Measurements from ENCODE around the gene SH3PXD2A. TPM values are rescaled to one million over a fixed set of nuclear protein-coding genes. Genes with fewer than 3 reads are reported as not detected.
A peak's percentile ranks its signal among the peaks of the same experiment; 100 is the strongest.
"Not testable (repeated sequence)": the region's sequence is repeated elsewhere in the genome, so short reads cannot be mapped to it uniquely, and the experiment has no call there.

The SH3PXD2A gene
- total RNA-seq, 4 donors from 2014 or later: 55.7 to 71.8 (median 66.8) TPM

DNA sequence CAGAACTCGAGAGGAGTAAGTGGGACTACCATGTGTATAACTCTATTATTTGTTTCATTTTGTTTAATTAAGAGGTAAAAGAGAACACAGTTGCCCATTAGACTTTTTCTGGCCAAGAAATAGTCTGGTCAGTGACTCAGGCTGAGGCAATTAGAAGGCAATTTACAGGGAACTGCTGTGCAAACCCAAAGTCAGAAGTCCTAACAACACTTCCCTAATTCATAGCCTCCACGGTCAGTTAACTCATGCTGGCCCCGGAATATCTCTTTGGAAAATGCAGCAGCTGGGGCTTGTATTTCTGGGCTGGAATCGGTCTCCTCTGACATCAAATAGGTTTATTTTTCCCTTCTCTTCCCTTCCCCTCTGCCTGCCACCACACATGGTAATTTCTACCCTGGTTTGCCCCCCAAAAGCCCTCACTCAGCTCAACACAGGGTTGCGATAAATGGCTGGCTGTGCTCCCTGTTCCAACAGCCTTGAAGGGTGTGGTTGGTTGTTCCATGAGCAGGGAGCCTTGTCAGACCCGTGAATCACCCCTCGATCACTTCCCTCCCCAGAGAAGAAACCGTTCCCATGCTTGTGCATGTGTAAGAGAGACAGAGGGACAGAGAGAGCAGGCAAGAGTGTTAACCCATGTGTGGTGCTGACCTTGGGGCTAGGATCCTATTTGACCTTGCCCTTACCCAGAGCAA lies 5.3 kb downstream of the SH3PXD2A start:
- Histone ChIP-seq H3K27me3 (no peaks in the 10 kb centered on the region), H3K4me3 (peak overlapping the region; percentile 12), H3K9me3 (no peaks in the 10 kb centered on the region), H3K4me1 (peaks cover 78% of the 10 kb centered on the region), H3K27ac (peak overlapping the region; percentile 73), H3K36me3 (no peaks in the 10 kb centered on the region)
- peak in 1 of 2 donors; percentile 79 for DNase-seq (ENCODE audit: low spot score in 2 of 2)
- 22% methylated on average over 8 of the region's 8 CpGs for WGBS
- no peak for TF ChIP-seq POLR2AphosphoS5 (IDR thresholded peaks at IDR 0.05)
- TF ChIP-seq, protein P1, sequence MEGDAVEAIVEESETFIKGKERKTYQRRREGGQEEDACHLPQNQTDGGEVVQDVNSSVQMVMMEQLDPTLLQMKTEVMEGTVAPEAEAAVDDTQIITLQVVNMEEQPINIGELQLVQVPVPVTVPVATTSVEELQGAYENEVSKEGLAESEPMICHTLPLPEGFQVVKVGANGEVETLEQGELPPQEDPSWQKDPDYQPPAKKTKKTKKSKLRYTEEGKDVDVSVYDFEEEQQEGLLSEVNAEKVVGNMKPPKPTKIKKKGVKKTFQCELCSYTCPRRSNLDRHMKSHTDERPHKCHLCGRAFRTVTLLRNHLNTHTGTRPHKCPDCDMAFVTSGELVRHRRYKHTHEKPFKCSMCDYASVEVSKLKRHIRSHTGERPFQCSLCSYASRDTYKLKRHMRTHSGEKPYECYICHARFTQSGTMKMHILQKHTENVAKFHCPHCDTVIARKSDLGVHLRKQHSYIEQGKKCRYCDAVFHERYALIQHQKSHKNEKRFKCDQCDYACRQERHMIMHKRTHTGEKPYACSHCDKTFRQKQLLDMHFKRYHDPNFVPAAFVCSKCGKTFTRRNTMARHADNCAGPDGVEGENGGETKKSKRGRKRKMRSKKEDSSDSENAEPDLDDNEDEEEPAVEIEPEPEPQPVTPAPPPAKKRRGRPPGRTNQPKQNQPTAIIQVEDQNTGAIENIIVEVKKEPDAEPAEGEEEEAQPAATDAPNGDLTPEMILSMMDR (IDR thresholded peaks at IDR 0.05): no peak
- TF ChIP-seq POLR2A (IDR thresholded peaks at IDR 0.05): no peak
- TF ChIP-seq EP300 (IDR thresholded peaks at IDR 0.05): no peak

DNA sequence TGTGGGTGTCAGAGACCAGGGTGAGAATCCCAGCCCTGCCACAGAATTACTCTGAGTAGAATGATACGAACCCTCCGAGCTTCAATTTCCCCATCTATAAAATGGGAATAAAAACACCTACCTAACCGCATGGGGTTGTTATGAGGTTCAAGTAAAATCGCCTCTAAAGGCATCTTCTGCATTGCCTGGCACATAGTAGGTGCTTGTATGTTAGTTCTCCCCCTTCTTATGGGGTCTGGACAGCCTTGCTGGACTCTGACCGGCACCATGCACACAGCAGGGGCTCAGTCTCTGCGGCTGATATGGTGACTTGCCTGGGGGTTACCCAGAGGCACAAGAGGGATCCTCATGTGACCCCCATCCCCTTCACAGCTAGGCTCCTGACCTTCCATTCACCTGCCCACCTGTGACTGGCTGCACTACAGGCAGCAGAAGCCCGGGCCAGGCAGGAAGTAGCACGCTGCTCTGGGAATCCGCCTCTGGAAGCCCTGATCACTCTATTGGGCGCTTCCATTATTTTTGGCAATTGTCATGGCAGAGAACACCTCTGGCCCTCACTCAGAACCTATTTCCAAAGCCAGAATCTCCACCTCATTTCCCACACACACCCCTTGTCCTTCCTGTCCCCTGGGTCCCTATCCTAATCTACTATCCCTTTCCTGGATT lies 6.0 kb downstream of the SH3PXD2A start:
- H3K4me3 ChIP-seq: no peak overlapping the region
- peaks cover 76% of the 10 kb centered on the region for H3K4me1 ChIP-seq
- no peaks in the 10 kb centered on the region for H3K27me3 ChIP-seq
- DNase-seq (ENCODE audit: low spot score in 2 of 2): peak in 1 of 2 donors; percentile 18
- no peaks in the 10 kb centered on the region for H3K36me3 ChIP-seq
- H3K27ac ChIP-seq: peak overlapping the region; percentile 73
- TF ChIP-seq, protein P1 (IDR thresholded peaks at IDR 0.05): no peak
- no peak for TF ChIP-seq POLR2AphosphoS5 (IDR thresholded peaks at IDR 0.05)
- WGBS: 70% methylated on average over 7 of the region's 10 CpGs
- H3K9me3 ChIP-seq: no peaks in the 10 kb centered on the region

DNA sequence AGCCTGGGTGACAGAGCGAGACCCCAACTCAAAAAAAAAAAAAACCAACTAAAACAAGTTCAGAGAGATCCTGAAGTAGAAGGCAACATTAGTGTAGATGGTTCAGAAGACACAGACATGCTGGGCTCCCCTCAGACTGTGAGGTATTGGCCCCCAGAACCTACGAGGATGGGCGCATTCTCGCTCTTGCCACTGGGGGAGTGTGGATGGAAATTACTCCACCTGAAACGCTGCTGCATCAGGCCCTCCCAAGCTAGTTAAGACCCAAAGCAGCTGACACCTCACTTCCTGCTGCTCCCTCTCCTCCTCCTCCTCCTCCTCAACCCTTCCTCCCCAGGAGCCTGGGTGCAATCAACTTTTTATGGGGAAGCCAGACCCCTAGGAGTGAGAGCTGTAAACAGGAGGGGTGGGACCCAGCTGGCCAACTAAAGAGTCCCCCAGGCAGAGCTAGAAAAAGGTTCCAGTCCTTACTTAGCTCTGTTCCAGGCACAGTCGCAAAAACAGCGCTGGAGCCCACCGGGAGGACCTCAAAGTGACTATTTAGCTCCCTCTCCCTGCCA lies 7.4 kb downstream of the SH3PXD2A start:
- no peak for TF ChIP-seq POLR2AphosphoS5 (IDR thresholded peaks at IDR 0.05)
- TF ChIP-seq, protein P1 (IDR thresholded peaks at IDR 0.05): peak in 1 of 2 donors; percentile 10
- Histone ChIP-seq H3K27ac (no peak overlapping the region), H3K9me3 (no peaks in the 10 kb centered on the region), H3K4me1 (peaks cover 75% of the 10 kb centered on the region), H3K36me3 (no peaks in the 10 kb centered on the region), H3K4me3 (no peak overlapping the region), H3K27me3 (no peaks in the 10 kb centered on the region)
- DNase-seq (ENCODE audit: low spot score in 2 of 2): no peak
- WGBS: 67% methylated on average over 8 of the region's 8 CpGs

DNA sequence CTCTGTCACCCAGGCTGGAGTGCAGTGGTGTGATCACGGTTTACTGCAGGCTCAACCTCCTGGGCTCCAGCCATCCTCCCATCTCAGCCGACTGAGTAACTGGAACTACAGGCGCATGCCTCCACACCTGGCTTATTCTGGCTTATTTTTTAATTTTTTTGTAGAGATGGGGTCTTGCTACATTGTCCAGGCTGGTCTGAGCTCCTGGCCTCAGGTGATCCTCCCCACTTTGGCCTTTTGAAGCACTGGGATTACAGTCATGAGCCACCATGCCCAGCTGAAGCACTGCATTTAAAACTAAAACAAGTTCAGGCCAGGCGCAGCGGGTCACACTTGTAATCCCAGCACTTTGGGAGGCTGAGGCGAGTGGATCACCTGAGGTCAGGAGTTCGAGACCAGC lies 8.0 kb downstream of the SH3PXD2A start:
- TF ChIP-seq, protein P1 (IDR thresholded peaks at IDR 0.05): no peak
- no peak for TF ChIP-seq POLR2AphosphoS5 (IDR thresholded peaks at IDR 0.05)
- TF ChIP-seq EP300 (IDR thresholded peaks at IDR 0.05): no peak
- no peak for TF ChIP-seq POLR2A (IDR thresholded peaks at IDR 0.05)
- Histone ChIP-seq H3K27ac (no peak overlapping the region), H3K4me3 (no peak overlapping the region), H3K36me3 (no peaks in the 10 kb centered on the region), H3K9me3 (no peaks in the 10 kb centered on the region), H3K27me3 (no peaks in the 10 kb centered on the region), H3K4me1 (peaks cover 72% of the 10 kb centered on the region)
- 76% methylated on average over 6 of the region's 7 CpGs for WGBS
- no peak for DNase-seq (ENCODE audit: low spot score in 2 of 2)

DNA sequence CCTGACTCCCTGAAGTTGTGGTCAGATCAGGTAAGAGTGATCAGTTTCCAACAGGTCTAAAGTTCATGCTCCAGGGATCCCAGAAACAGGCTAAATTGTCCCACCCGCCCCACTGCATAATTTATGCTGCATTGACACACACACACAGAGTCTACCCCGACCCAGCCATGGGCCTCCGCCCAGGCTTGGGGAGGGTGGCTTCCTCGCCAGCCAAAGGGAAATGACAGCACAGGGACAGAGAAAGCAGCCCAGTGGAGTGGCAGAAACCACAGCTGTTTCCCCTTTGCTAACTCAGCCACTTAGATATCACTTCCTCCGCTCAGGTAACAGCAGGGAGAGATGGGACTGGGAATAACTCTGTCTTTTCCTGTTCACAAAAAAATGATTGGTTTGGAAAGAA lies 9.4 kb downstream of the SH3PXD2A start:
- TF ChIP-seq POLR2AphosphoS5 (IDR thresholded peaks at IDR 0.05) (no peak), EP300 (IDR thresholded peaks at IDR 0.05) (no peak), POLR2A (IDR thresholded peaks at IDR 0.05) (no peak)
- TF ChIP-seq, protein P1 (IDR thresholded peaks at IDR 0.05): no peak
- H3K27me3 ChIP-seq: no peaks in the 10 kb centered on the region
- no peaks in the 10 kb centered on the region for H3K36me3 ChIP-seq
- H3K4me3 ChIP-seq: no peak overlapping the region
- H3K9me3 ChIP-seq: no peaks in the 10 kb centered on the region
- DNase-seq (ENCODE audit: low spot score in 2 of 2): no peak
- H3K4me1 ChIP-seq: peaks cover 64% of the 10 kb centered on the region
- H3K27ac ChIP-seq: no peak overlapping the region
- 27% methylated on average over 5 of the region's 5 CpGs for WGBS

DNA sequence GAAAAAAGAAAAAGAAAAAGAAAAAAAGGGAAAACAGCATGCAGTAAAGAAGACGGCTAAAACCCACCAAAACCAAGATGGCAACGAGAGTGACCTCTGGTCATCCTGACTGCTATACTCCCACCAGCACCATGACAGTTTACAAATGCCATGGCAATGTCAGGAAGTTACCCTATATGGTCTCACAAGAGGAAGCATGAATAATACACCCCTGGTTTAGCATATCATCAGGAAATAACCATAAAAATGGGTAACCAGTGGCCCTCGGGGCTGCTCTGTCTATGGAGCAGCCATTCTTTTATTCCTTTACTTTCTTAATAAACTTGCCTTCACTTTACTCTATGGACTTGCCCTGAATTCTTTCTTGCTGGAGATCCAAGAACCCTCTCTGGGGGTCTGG lies 10.0 kb downstream of the SH3PXD2A start:
- not testable (repeated sequence) for H3K4me3 ChIP-seq; H3K9me3 ChIP-seq; DNase-seq (ENCODE audit: low spot score in 2 of 2); H3K27ac ChIP-seq; H3K27me3 ChIP-seq; H3K36me3 ChIP-seq
- 73% methylated on average over 3 of the region's 3 CpGs for WGBS
- peaks cover 64% of the 10 kb centered on the region for H3K4me1 ChIP-seq
